GM21390 (cell line): Measurements from ENCODE around the gene ZFYVE26.

Source experiments
- ATAC-seq: cut with Tn5 transposase; IDR thresholded peaks from one replicate; pipeline ENCODE4 v1.9.1; 2021; ENCODE audit not compliant: unreplicated experiment

Gene ZFYVE26

GRCh38 chr14:67817750-67818438 is 1.5 kb upstream of the ZFYVE26 start:
- ATAC-seq = no peak

GRCh38 chr14:67815573-67816225 is 691 bp downstream of the ZFYVE26 start:
- no peak for ATAC-seq

GRCh38 chr14:67814821-67815220 is 1.6 kb downstream of the ZFYVE26 start:
- no peak for ATAC-seq

- ATAC-seq = no peak
These were observed 10.1 kb downstream of the ZFYVE26 start for GRCh38 chr14:67806246-67806645.

- no peak for ATAC-seq
These were observed 15.6 kb downstream of the ZFYVE26 start for GRCh38 chr14:67800743-67801142.

- ATAC-seq = no peak
These were observed 17.7 kb downstream of the ZFYVE26 start for GRCh38 chr14:67798731-67799130.

GRCh38 chr14:67787673-67788072 is 28.7 kb downstream of the ZFYVE26 start:
- no peak for ATAC-seq

- ATAC-seq = no peak
These were observed 30.9 kb downstream of the ZFYVE26 start for GRCh38 chr14:67785270-67786109.

- ATAC-seq = no peak
These were observed 32.1 kb downstream of the ZFYVE26 start for GRCh38 chr14:67784244-67784823.

GRCh38 chr14:67782090-67782489 is 34.3 kb downstream of the ZFYVE26 start:
- ATAC-seq = no peak

GRCh38 chr14:67778792-67779191 is 37.6 kb downstream of the ZFYVE26 start:
- no peak for ATAC-seq

- ATAC-seq = no peak
These were observed 39.6 kb downstream of the ZFYVE26 start for GRCh38 chr14:67776653-67777322.

- ATAC-seq = no peak
These were observed 42.5 kb downstream of the ZFYVE26 start for GRCh38 chr14:67773844-67774377.

GRCh38 chr14:67768219-67768618 is 48.2 kb downstream of the ZFYVE26 start:
- ATAC-seq = no peak

- ATAC-seq = no peak
These were observed 50.2 kb downstream of the ZFYVE26 start for GRCh38 chr14:67766035-67766680.

- no peak for ATAC-seq
These were observed 51.1 kb downstream of the ZFYVE26 start for GRCh38 chr14:67765192-67765834.

- ATAC-seq = no peak
These were observed 51.9 kb downstream of the ZFYVE26 start for GRCh38 chr14:67764496-67764895.

- no peak for ATAC-seq
These were observed 53.1 kb downstream of the ZFYVE26 start for GRCh38 chr14:67763158-67763822.

- ATAC-seq = no peak
These were observed 54.3 kb downstream of the ZFYVE26 start for GRCh38 chr14:67762051-67762450.
